BLaER1 (cell line): ENCODE measurements around the gene ESF1.

Experiments used
- H3K27ac ChIP-seq: shearing (Covaris generic); formaldehyde crosslinking; 2 replicates; pipeline ENCODE4 v1.8.1; 2022
- H3K27me3 ChIP-seq: shearing (Covaris generic); formaldehyde crosslinking; 2 replicates; pipeline ENCODE4 v1.8.1; 2022
- H3K36me3 ChIP-seq: shearing (Covaris generic); formaldehyde crosslinking; 2 replicates; pipeline ENCODE4 v1.8.1; 2022
- H3K4me1 ChIP-seq: shearing (Covaris generic); formaldehyde crosslinking; 2 replicates; pipeline ENCODE4 v1.8.1; 2022
- H3K4me2 ChIP-seq: shearing (Covaris generic); formaldehyde crosslinking; 2 replicates; pipeline ENCODE4 v1.8.1; 2022
- H3K4me3 ChIP-seq: shearing (Covaris generic); formaldehyde crosslinking; 2 replicates; pipeline ENCODE4 v1.8.1; 2022
- H3K9ac ChIP-seq: shearing (Covaris generic); formaldehyde crosslinking; 2 replicates; pipeline ENCODE4 v1.8.1; 2022
- H3K9me3 ChIP-seq: shearing (Covaris generic); formaldehyde crosslinking; 2 replicates; pipeline ENCODE4 v1.8.1; 2022
- H4K20me1 ChIP-seq: shearing (Covaris generic); formaldehyde crosslinking; 2 replicates; pipeline ENCODE4 v1.8.1; 2022
- Cebpa-rat ChIP-seq: shearing (Covaris generic); IDR thresholded peaks from 2 replicates; pipeline ENCODE4 v1.8.1; 2022

Gene ESF1

GRCh38 chr20:13717631-13718044 is 67.1 kb downstream of the ESF1 start:
- no peak overlapping the region for H3K4me2 ChIP-seq
- H4K20me1 ChIP-seq, result peaks cover 8% of the 10 kb centered on the region
- H3K36me3 ChIP-seq, result peaks cover 71% of the 10 kb centered on the region
- no peak overlapping the region for H3K9ac ChIP-seq
- no peak for TF ChIP-seq Cebpa-rat
- no peaks in the 10 kb centered on the region for H3K9me3 ChIP-seq
- H3K27me3 ChIP-seq, result no peaks in the 10 kb centered on the region
- H3K4me1 ChIP-seq, result no peaks in the 10 kb centered on the region
- no peak overlapping the region for H3K4me3 ChIP-seq
- no peak overlapping the region for H3K27ac ChIP-seq

GRCh38 chr20:13715171-13715570 is 69.5 kb downstream of the ESF1 start:
- Histone ChIP-seq H3K9ac (no peak overlapping the region), H4K20me1 (no peaks in the 10 kb centered on the region), H3K27ac (no peak overlapping the region), H3K27me3 (no peaks in the 10 kb centered on the region), H3K9me3 (peaks cover 18% of the 10 kb centered on the region), H3K4me1 (no peaks in the 10 kb centered on the region), H3K4me3 (no peak overlapping the region), H3K4me2 (no peak overlapping the region), H3K36me3 (peaks cover 69% of the 10 kb centered on the region)
- no peak for TF ChIP-seq Cebpa-rat

- no peak overlapping the region for H3K27ac ChIP-seq
- no peak for TF ChIP-seq Cebpa-rat
- no peaks in the 10 kb centered on the region for H4K20me1 ChIP-seq
- no peak overlapping the region for H3K4me2 ChIP-seq
- H3K9ac ChIP-seq, result no peak overlapping the region
- no peak overlapping the region for H3K4me3 ChIP-seq
- no peaks in the 10 kb centered on the region for H3K4me1 ChIP-seq
- no peaks in the 10 kb centered on the region for H3K27me3 ChIP-seq
- peaks cover 19% of the 10 kb centered on the region for H3K36me3 ChIP-seq
- peaks cover 18% of the 10 kb centered on the region for H3K9me3 ChIP-seq
Measured at GRCh38 chr20:13708234-13708633, 76.5 kb downstream of the ESF1 start.

- H3K4me3 ChIP-seq, result no peak overlapping the region
- no peak for TF ChIP-seq Cebpa-rat
- no peaks in the 10 kb centered on the region for H3K4me1 ChIP-seq
- H3K4me2 ChIP-seq, result no peak overlapping the region
- H3K27me3 ChIP-seq, result no peaks in the 10 kb centered on the region
- no peak overlapping the region for H3K9ac ChIP-seq
- no peaks in the 10 kb centered on the region for H3K9me3 ChIP-seq
- no peaks in the 10 kb centered on the region for H3K36me3 ChIP-seq
- H3K27ac ChIP-seq, result no peak overlapping the region
- no peaks in the 10 kb centered on the region for H4K20me1 ChIP-seq
Measured at GRCh38 chr20:13703265-13703664, 81.5 kb downstream of the ESF1 start.

GRCh38 chr20:13701486-13701885 is 83.2 kb downstream of the ESF1 start:
- Histone ChIP-seq H3K36me3 (no peaks in the 10 kb centered on the region), H3K4me2 (no peak overlapping the region), H3K4me3 (no peak overlapping the region), H3K4me1 (no peaks in the 10 kb centered on the region), H3K9me3 (no peaks in the 10 kb centered on the region), H3K9ac (no peak overlapping the region), H4K20me1 (no peaks in the 10 kb centered on the region), H3K27ac (no peak overlapping the region), H3K27me3 (no peaks in the 10 kb centered on the region)
- TF ChIP-seq Cebpa-rat, result no peak

- Histone ChIP-seq H4K20me1 (no peaks in the 10 kb centered on the region), H3K9me3 (no peaks in the 10 kb centered on the region), H3K4me2 (no peak overlapping the region), H3K9ac (no peak overlapping the region), H3K27ac (no peak overlapping the region), H3K4me1 (no peaks in the 10 kb centered on the region), H3K36me3 (no peaks in the 10 kb centered on the region), H3K27me3 (no peaks in the 10 kb centered on the region), H3K4me3 (no peak overlapping the region)
- TF ChIP-seq Cebpa-rat, result no peak
Measured at GRCh38 chr20:13700761-13701160, 84.0 kb downstream of the ESF1 start.

GRCh38 chr20:13694420-13695150 is 90.1 kb downstream of the ESF1 start:
- H3K4me2 ChIP-seq, result no peak overlapping the region
- no peaks in the 10 kb centered on the region for H3K4me1 ChIP-seq
- no peak for TF ChIP-seq Cebpa-rat

GRCh38 chr20:13692802-13693736 is 91.7 kb downstream of the ESF1 start:
- no peaks in the 10 kb centered on the region; the same call in 1 of the 2 replicates for H3K9me3 ChIP-seq
- no peak overlapping the region for H3K27ac ChIP-seq
- no peak for TF ChIP-seq Cebpa-rat
- H4K20me1 ChIP-seq, result no peaks in the 10 kb centered on the region
- no peaks in the 10 kb centered on the region for H3K27me3 ChIP-seq
- H3K4me1 ChIP-seq, result no peaks in the 10 kb centered on the region
- no peak overlapping the region for H3K4me2 ChIP-seq
- no peak overlapping the region for H3K9ac ChIP-seq
- no peak overlapping the region for H3K4me3 ChIP-seq
- H3K36me3 ChIP-seq, result no peaks in the 10 kb centered on the region

More at GRCh38 chr20:13694420-13695150, 90.1 kb downstream of the ESF1 start:
- Histone ChIP-seq H4K20me1 (no peaks in the 10 kb centered on the region), H3K4me3 (no peak overlapping the region), H3K9me3 (no peaks in the 10 kb centered on the region; the same call in 1 of the 2 replicates), H3K9ac (no peak overlapping the region), H3K36me3 (no peaks in the 10 kb centered on the region), H3K27me3 (no peaks in the 10 kb centered on the region), H3K27ac (no peak overlapping the region)

- Histone ChIP-seq H3K4me1 (no peaks in the 10 kb centered on the region), H4K20me1 (no peaks in the 10 kb centered on the region), H3K4me3 (no peak overlapping the region), H3K27me3 (no peaks in the 10 kb centered on the region), H3K4me2 (no peak overlapping the region), H3K27ac (no peak overlapping the region), H3K36me3 (no peaks in the 10 kb centered on the region), H3K9ac (no peak overlapping the region), H3K9me3 (no peaks in the 10 kb centered on the region; the same call in 1 of the 2 replicates)
- TF ChIP-seq Cebpa-rat, result no peak
Measured at GRCh38 chr20:13690943-13691342, 93.8 kb downstream of the ESF1 start.

- no peak for TF ChIP-seq Cebpa-rat
- Histone ChIP-seq H3K4me2 (no peak overlapping the region), H3K4me3 (no peak overlapping the region), H4K20me1 (no peaks in the 10 kb centered on the region), H3K9me3 (no peaks in the 10 kb centered on the region), H3K36me3 (no peaks in the 10 kb centered on the region), H3K27me3 (no peaks in the 10 kb centered on the region), H3K9ac (no peak overlapping the region), H3K27ac (no peak overlapping the region), H3K4me1 (peaks cover 18% of the 10 kb centered on the region)
Measured at GRCh38 chr20:13687815-13688214, 96.9 kb downstream of the ESF1 start.
